GM12801 (cell line): Measurements from ENCODE around the gene IDI2.

Experiments used
- CTCF ChIP-seq: IDR thresholded peaks from one replicate; pipeline ENCODE4 v1.5.1; 2011; ENCODE audit warnings: control low read depth; ENCODE audit not compliant: insufficient read length; ENCODE audit errors: extremely low read depth

The IDI2 gene

GRCh38 chr10:990808-991207 is 34.9 kb downstream of the IDI2 start:
- no peak for TF ChIP-seq CTCF

DNA sequence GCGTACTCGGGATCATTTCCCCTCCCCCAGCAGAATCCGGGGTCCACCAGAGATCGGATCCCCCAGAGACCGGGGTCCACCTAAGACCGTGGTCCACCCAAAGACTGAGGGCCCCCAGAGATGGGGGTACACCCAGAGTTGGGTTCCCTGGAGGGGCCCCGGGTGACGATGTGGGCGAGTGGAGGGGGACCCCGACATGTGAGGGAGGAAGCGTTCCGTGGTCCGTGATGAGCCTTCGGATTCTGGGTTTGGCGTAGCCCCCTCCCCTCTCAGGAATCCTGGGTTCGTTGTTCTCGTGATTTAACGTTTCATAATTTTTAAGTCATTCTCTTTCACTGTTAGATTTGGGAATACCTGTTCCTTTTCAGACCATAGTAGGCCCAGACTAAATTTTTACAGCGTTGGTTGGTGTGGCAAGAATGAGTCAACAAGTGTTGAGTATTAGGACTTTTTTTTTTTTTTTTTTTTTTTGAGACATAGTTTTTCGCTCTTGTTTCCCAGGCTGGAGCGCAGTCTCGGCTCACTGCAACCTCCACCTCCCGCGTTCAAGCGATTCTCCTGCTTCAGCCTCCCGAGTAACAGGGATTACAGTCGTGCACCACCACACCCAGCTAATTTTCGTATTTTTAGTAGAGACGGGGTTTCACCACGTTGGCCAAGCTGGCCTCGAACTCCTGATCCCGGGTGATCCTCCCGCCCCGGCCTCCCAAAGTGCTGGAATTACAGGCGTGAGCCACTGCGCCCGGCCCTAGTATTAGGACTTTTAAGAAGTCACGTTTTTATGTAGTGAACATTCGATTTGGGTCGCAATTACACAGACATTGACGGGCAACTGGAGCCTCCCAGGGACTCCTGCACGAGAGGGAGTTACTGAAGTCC is 36.8 kb downstream of the IDI2 start:
- TF ChIP-seq CTCF, result no peak

GRCh38 chr10:987870-988666 is 37.6 kb downstream of the IDI2 start, which contains the start of gene GTPBP4:
TSS of gene GTPBP4 (plus strand) at chr10:988434. CDS start at chr10:988480, 46 bp downstream.
- no peak for TF ChIP-seq CTCF

DNA sequence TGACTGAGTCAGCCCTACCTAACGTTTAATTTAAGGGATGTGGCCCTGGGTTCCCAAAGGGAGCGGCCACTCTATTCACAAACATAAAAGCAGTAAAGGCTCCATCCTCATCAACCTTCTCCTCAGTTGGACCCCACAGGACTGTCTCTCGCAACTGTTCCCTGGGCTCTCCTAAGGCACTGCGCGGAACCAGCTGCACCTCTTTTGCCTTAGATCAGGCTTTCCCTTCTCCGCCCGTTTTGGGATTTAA is 38.1 kb downstream of the IDI2 start:
- TF ChIP-seq CTCF, result no peak

GRCh38 chr10:986881-987619 is 38.6 kb downstream of the IDI2 start:
- no peak for TF ChIP-seq CTCF

DNA sequence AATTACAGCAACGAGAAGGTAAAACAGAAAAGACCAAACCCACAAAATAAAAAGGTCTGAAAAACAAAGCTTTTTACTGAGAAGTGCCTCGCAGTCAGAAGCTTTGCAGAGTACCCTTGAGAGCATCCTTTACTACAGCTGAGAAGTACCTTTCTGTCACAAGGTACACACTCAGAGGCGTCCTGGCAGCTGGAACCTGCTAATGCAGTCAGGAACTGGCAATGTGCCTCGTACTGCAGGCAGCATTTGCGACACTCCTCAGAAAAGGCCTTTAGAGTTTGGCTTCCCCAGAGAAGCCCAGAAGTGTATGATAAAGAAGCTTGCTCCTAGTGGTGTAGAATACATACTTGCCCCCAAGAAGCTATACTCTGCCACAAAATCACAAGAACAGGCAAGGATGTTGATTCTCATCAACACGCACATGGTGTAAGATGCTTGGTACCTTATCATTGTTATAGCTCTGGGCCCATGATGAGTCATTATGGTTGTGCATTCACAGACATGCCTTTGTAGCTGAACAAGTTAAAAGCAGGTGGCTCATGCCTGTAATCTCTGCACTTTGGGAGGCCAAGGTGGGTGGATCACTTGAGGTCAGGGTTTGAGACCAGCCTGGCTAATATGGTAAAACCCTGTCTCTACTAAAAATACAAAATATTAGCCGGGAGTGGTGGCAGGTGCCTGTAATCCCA is 39.4 kb downstream of the IDI2 start:
- TF ChIP-seq CTCF, result no peak

GRCh38 chr10:985361-985760 is 40.3 kb downstream of the IDI2 start:
- TF ChIP-seq CTCF, result no peak
